Epithelial cell of esophagus (primary cell): ENCODE results near the gene SH2D2A.

Experiments used
- DNase-seq: peaks from one replicate; pipeline ENCODE4 v3.0.0; 2010; ENCODE audit warnings: low read depth
- H3K4me3 ChIP-seq: 2 replicates; pipeline ENCODE4 v1.5.1; 2011; ENCODE audit warnings: mild to moderate bottlenecking, low read length, control low read depth
- CTCF ChIP-seq: IDR thresholded peaks from 2 replicates; pipeline ENCODE4 v1.5.1; 2011; ENCODE audit warnings: low read depth, mild to moderate bottlenecking, low read length, control low read depth, inconsistent platforms; ENCODE audit not compliant: insufficient read depth; ENCODE audit errors: missing control alignments

The SH2D2A gene

GRCh38 chr1:156816561-156817328 lies at the start of gene SH2D2A:
SH2D2A (minus strand) TSS chr1:156816848; CDS start chr1:156816708, 140 bp downstream.
- peak; percentile 87 for DNase-seq
- TF ChIP-seq CTCF, result no peak
- no peak within 1 kb of the TSS for H3K4me3 ChIP-seq

- no peak overlapping the region for H3K4me3 ChIP-seq
- no peak for DNase-seq
- TF ChIP-seq CTCF, result no peak
Observed at GRCh38 chr1:156865865-156866248, 49.2 kb upstream of the SH2D2A start.

- H3K4me3 ChIP-seq, result no peak overlapping the region
- no peak for TF ChIP-seq CTCF
- DNase-seq, result no peak
Observed at GRCh38 chr1:156865258-156865657, 48.6 kb upstream of the SH2D2A start.

- no peak for DNase-seq
- no peak for TF ChIP-seq CTCF
- H3K4me3 ChIP-seq, result no peak overlapping the region
Observed at GRCh38 chr1:156864796-156865195, 48.1 kb upstream of the SH2D2A start.

- no peak for DNase-seq
- H3K4me3 ChIP-seq, result no peak overlapping the region
- no peak for TF ChIP-seq CTCF
Observed at GRCh38 chr1:156863631-156864030, 47.0 kb upstream of the SH2D2A start.

- TF ChIP-seq CTCF, result no peak
- no peak overlapping the region for H3K4me3 ChIP-seq
- peak; percentile 38 for DNase-seq
Observed at GRCh38 chr1:156862997-156863599, 46.5 kb upstream of the SH2D2A start.
